Hepatocyte (in vitro differentiated cells): ENCODE data around the gene FBF1.

Experiments used
- EZH2 ChIP-seq: fragments of 200-600 bp; sonication (generic); IDR thresholded peaks from 2 replicates; pipeline ENCODE4 v1.6.1; 2016; ENCODE audit warnings: antibody characterized with exemption, mild to moderate bottlenecking, borderline replicate concordance
- EZH2phosphoT487 ChIP-seq: fragments of 200-600 bp; sonication (generic); IDR thresholded peaks from one replicate; pipeline ENCODE4 v1.6.1; 2018; ENCODE audit warnings: antibody characterized with exemption, mild to moderate bottlenecking, low read depth, moderate library complexity; ENCODE audit not compliant: unreplicated experiment, severe bottlenecking
- TF ChIP-seq, protein P1 (sequence below): fragments of 200-600 bp; sonication (generic); IDR thresholded peaks from 2 replicates; pipeline ENCODE4 v1.5.1; 2016; ENCODE audit warnings: antibody characterized with exemption, mild to moderate bottlenecking; ENCODE audit not compliant: poor library complexity

DNA sequence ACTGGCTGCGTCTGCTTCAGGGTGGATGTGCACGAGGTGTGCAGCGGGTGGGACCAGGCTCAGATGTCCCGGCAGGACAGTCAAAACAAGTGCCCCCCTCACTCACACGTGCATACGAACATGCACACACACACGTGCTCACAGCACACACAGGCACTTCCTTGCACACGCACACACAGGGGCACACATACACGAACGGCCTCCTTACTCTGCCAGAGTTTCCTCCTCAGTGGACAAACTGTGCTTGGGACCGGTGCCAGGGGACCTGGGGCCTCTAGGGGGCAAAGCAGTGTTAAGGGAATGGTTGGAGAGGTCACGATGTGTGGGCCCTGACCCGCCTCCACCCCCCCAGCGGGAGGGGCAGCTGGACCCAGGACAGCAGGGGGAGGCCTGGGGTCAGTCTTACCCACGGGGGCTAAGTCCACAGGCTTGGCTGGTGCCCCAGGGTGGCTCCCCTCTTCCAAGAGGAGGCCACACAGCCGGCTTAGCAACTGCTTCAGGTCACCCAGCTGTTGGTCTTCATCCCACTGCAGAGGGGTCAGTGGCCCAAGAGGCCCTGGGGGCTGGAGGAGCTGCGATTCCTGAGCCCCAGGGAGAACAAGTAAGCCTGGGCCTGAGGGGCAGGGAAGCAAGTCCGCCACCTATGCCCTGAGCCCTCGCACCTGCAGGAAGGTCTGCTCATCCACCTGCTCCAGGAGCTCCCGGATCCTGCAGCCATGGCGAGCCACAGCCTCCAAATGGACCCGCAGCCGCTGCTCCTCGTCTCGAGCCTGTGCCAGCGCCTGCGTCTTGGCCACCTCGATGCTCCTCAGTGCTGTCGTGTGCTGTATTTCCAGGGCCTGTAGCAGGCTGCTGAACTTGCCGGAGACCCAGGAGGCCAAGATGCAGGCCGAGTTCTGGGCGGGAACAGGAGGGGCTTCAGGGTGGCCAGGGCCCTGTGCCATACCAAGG lies 49.0 kb downstream of the FBF1 start:
- TF ChIP-seq, protein P1, sequence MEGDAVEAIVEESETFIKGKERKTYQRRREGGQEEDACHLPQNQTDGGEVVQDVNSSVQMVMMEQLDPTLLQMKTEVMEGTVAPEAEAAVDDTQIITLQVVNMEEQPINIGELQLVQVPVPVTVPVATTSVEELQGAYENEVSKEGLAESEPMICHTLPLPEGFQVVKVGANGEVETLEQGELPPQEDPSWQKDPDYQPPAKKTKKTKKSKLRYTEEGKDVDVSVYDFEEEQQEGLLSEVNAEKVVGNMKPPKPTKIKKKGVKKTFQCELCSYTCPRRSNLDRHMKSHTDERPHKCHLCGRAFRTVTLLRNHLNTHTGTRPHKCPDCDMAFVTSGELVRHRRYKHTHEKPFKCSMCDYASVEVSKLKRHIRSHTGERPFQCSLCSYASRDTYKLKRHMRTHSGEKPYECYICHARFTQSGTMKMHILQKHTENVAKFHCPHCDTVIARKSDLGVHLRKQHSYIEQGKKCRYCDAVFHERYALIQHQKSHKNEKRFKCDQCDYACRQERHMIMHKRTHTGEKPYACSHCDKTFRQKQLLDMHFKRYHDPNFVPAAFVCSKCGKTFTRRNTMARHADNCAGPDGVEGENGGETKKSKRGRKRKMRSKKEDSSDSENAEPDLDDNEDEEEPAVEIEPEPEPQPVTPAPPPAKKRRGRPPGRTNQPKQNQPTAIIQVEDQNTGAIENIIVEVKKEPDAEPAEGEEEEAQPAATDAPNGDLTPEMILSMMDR = no peak
- TF ChIP-seq EZH2phosphoT487 = no peak
- no peak for TF ChIP-seq EZH2
